H1 (cell line): ENCODE measurements around the gene MACROD1. TPM values are rescaled to one million over a fixed set of nuclear protein-coding genes. Genes with fewer than 3 reads are reported as not detected.

Experiments used
- CTCF ChIA-PET: fragments of 300-600 bp; sonication (Branson Sonifier 250); formaldehyde crosslinking; loops from one replicate; lab custom pipeline; 2021; ENCODE audit not compliant: partially characterized antibody; lab: Charles Lee
- POLR2A ChIA-PET: fragments of 300-600 bp; sonication (Branson Sonifier 250); formaldehyde crosslinking; loops from one replicate; lab custom pipeline; 2021; ENCODE audit warnings: inconsistent platforms; ENCODE audit not compliant: partially characterized antibody; lab: Charles Lee
- DNase-seq, 2 experiments: peaks; one replicate each; pipeline versions ENCODE4 v3.0.0 to v3.0.0-alpha.2; 2010 to 2022; ENCODE audit warnings: low spot score in 2 of 2, low read depth in 1 of 2, mixed read lengths in 1 of 2
- FAIRE-seq: peaks from 2 replicates; lab custom pipeline; 2011; peaks lifted over from hg19 to GRCh38; lab: Jason Lieb, UNC
- H2AFZ ChIP-seq: 2 replicates; pipeline ENCODE4 v1.8.1; 2012; ENCODE audit warnings: low read length, inconsistent platforms
- H2AK5ac ChIP-seq: 2 replicates; pipeline ENCODE4 v1.6.1; 2013; ENCODE audit warnings: low read depth, low read length
- H2BK120ac ChIP-seq: replicated peaks from 2 replicates; pipeline ENCODE3; 2013; ENCODE audit warnings: low read depth, low read length, inconsistent platforms
- H2BK12ac ChIP-seq: 2 replicates; pipeline ENCODE4 v1.6.1; 2013; ENCODE audit warnings: low read depth, low read length
- H2BK15ac ChIP-seq: 2 replicates; pipeline ENCODE4 v1.6.1; 2013; ENCODE audit warnings: low read length
- H2BK20ac ChIP-seq: 2 replicates; pipeline ENCODE4 v1.6.1; 2013; ENCODE audit warnings: low read length
- H2BK5ac ChIP-seq: 2 replicates; pipeline ENCODE4 v1.6.1; 2013; ENCODE audit warnings: low read depth, low read length
- H3K14ac ChIP-seq: 2 replicates; pipeline ENCODE4 v1.6.1; 2013; ENCODE audit warnings: inconsistent platforms; ENCODE audit not compliant: insufficient read length
- H3K18ac ChIP-seq: 2 replicates; pipeline ENCODE4 v1.6.1; 2013; ENCODE audit warnings: low read length; ENCODE audit errors: extremely low read depth
- H3K23ac ChIP-seq: 2 replicates; pipeline ENCODE4 v1.6.1; 2013; ENCODE audit warnings: inconsistent platforms; ENCODE audit not compliant: insufficient read length
- H3K23me2 ChIP-seq: 2 replicates; pipeline ENCODE4 v1.6.1; 2013; ENCODE audit warnings: low read depth, low read length
- H3K27ac ChIP-seq: 2 replicates; pipeline ENCODE4 v1.6.1; 2011; ENCODE audit warnings: low read depth, low read length, inconsistent platforms
- H3K27me3 ChIP-seq, 4 experiments: replicated peaks in 1 of 4; 1 replicate in 1 of 4; 2 replicates in 3 of 4; pipeline versions ENCODE4 v1.6.1 to v1.8.1; 2011 to 2013; ENCODE audit warnings: low read length in 3 of 4, mild to moderate bottlenecking in 3 of 4, inconsistent platforms in 2 of 4, mixed read lengths in 2 of 4, moderate library complexity in 1 of 4; ENCODE audit not compliant: control insufficient read depth in 3 of 4, insufficient read depth in 3 of 4; ENCODE audit errors: extremely low read depth in 1 of 4
- H3K36me3 ChIP-seq, 4 experiments: 2 replicates each; pipeline versions ENCODE4 v1.6.1 to v1.8.1; 2011 to 2013; ENCODE audit warnings: mild to moderate bottlenecking in 4 of 4, low read length in 3 of 4, moderate library complexity in 2 of 4, control low read depth in 1 of 4, inconsistent platforms in 1 of 4; ENCODE audit not compliant: insufficient read depth in 4 of 4, control insufficient read depth in 2 of 4
- H3K4ac ChIP-seq: replicated peaks from 2 replicates; pipeline ENCODE3; 2013; ENCODE audit warnings: low read length, low read depth, mixed read lengths, inconsistent platforms; ENCODE audit not compliant: insufficient read length
- H3K4me1 ChIP-seq, 4 experiments: replicated peaks in 1 of 4; 1 replicate in 1 of 4; 2 replicates in 3 of 4; pipeline versions ENCODE4 v1.6.1 to v1.8.1; 2011 to 2013; ENCODE audit warnings: low read length in 3 of 4, inconsistent platforms in 2 of 4, mixed read lengths in 1 of 4; ENCODE audit not compliant: insufficient read depth in 4 of 4, control insufficient read depth in 3 of 4
- H3K4me2 ChIP-seq, 2 experiments: 2 replicates each; pipeline versions ENCODE4 v1.6.1 to v1.8.1; 2011 to 2013; ENCODE audit warnings: low read depth in 2 of 2, low read length in 2 of 2, control low read depth in 1 of 2, inconsistent platforms in 1 of 2, mild to moderate bottlenecking in 1 of 2; ENCODE audit not compliant: insufficient read depth in 1 of 2
- H3K4me3 ChIP-seq, 4 experiments: fragments of 200-600, 300-600 bp in 1 of 4; sonication (generic), shearing (Covaris generic), sonication (Bioruptor Twin) in 1 of 4; 2 replicates each; pipeline versions ENCODE4 v1.5.1 to v1.8.1; 2011 to 2016; ENCODE audit warnings: low read length in 4 of 4, low read depth in 3 of 4, control low read depth in 2 of 4, inconsistent platforms in 2 of 4, mild to moderate bottlenecking in 2 of 4, mixed read lengths in 1 of 4, moderate library complexity in 1 of 4; ENCODE audit not compliant: insufficient read depth in 2 of 4; ENCODE audit errors: extremely low read depth in 1 of 4
- H3K56ac ChIP-seq: replicated peaks from 2 replicates; pipeline ENCODE3; 2013; ENCODE audit warnings: low read depth, mild to moderate bottlenecking, mixed read lengths, low read length, inconsistent platforms; ENCODE audit not compliant: insufficient read length
- H3K79me1 ChIP-seq: 2 replicates; pipeline ENCODE4 v1.6.1; 2013; ENCODE audit warnings: low read depth, low read length, control low read depth
- H3K79me2 ChIP-seq, 2 experiments: 2 replicates each; pipeline versions ENCODE4 v1.6.1 to v1.8.1; 2012 to 2013; ENCODE audit warnings: low read length in 2 of 2, mild to moderate bottlenecking in 2 of 2, inconsistent platforms in 1 of 2; ENCODE audit not compliant: insufficient read depth in 2 of 2, control insufficient read depth in 1 of 2
- H3K9ac ChIP-seq, 4 experiments: replicated peaks in 1 of 4; 1 replicate in 1 of 4; 2 replicates in 3 of 4; pipeline versions ENCODE4 v1.6.1 to v1.8.1; 2011 to 2013; ENCODE audit warnings: low read depth in 3 of 4, low read length in 3 of 4, control low read depth in 2 of 4, mild to moderate bottlenecking in 2 of 4, moderate library complexity in 2 of 4, inconsistent platforms in 1 of 4; ENCODE audit errors: extremely low read depth in 1 of 4
- H3K9me3 ChIP-seq, 2 experiments: 2 replicates each; pipeline versions ENCODE4 v1.6.1 to v1.8.1; 2012 to 2013; ENCODE audit warnings: mild to moderate bottlenecking in 2 of 2, moderate library complexity in 2 of 2, control low read depth in 1 of 2, inconsistent platforms in 1 of 2, low read depth in 1 of 2, low read length in 1 of 2, mixed read lengths in 1 of 2; ENCODE audit not compliant: insufficient read depth in 2 of 2
- H4K20me1 ChIP-seq, 2 experiments: replicated peaks in 1 of 2; 2 replicates each; pipeline versions ENCODE3 to v1.8.1; 2011 to 2013; ENCODE audit warnings: inconsistent platforms in 2 of 2, low read length in 2 of 2, mild to moderate bottlenecking in 1 of 2; ENCODE audit not compliant: insufficient read depth in 2 of 2, control insufficient read depth in 1 of 2
- H4K5ac ChIP-seq: 2 replicates; pipeline ENCODE4 v1.6.1; 2013; ENCODE audit warnings: low read length, low read depth, mixed read lengths, inconsistent platforms; ENCODE audit not compliant: insufficient read length
- H4K8ac ChIP-seq: 2 replicates; pipeline ENCODE4 v1.8.0; 2013; ENCODE audit warnings: mild to moderate bottlenecking, moderate library complexity, low read length, inconsistent platforms; ENCODE audit not compliant: insufficient read depth; ENCODE audit errors: extremely low read depth
- H4K91ac ChIP-seq: replicated peaks from 2 replicates; pipeline ENCODE3; 2013; ENCODE audit warnings: low read length, mixed read lengths, inconsistent platforms; ENCODE audit not compliant: insufficient read length
- BACH1 ChIP-seq: IDR thresholded peaks from 2 replicates; pipeline ENCODE4 v1.6.1; 2012; ENCODE audit warnings: low read length, improper control_type of control experiment
- CEBPB ChIP-seq: IDR thresholded peaks from 2 replicates; pipeline ENCODE4 v1.6.1; 2012; ENCODE audit warnings: low read depth, low read length
- FOSL1 ChIP-seq: IDR thresholded peaks from 2 replicates; pipeline ENCODE4 v1.6.1; 2011; ENCODE audit warnings: mild to moderate bottlenecking, low read depth, low read length, moderate library complexity; ENCODE audit not compliant: insufficient read depth
- HDAC2 ChIP-seq, 2 experiments: fragments of 300-600 bp in 1 of 2; sonication (generic) in 1 of 2; IDR thresholded peaks; 2 replicates each; pipeline ENCODE4 v1.6.1; 2011 to 2012; ENCODE audit warnings: low read depth in 2 of 2, low read length in 2 of 2, mild to moderate bottlenecking in 2 of 2, moderate library complexity in 2 of 2, borderline replicate concordance in 1 of 2, inconsistent platforms in 1 of 2
- MAFK ChIP-seq: IDR thresholded peaks from 2 replicates; pipeline ENCODE4 v1.6.1; 2012; ENCODE audit warnings: low read depth, mild to moderate bottlenecking, improper control_type of control experiment, low read length
- MAX ChIP-seq: IDR thresholded peaks from 2 replicates; pipeline ENCODE4 v1.6.1; 2012; ENCODE audit warnings: inconsistent platforms
- POLR2AphosphoS5 ChIP-seq: IDR thresholded peaks from 2 replicates; pipeline ENCODE4 v1.6.1; 2011; ENCODE audit warnings: low read depth, low read length
- RAD21 ChIP-seq, 2 experiments: IDR thresholded peaks in 1 of 2; conservative IDR thresholded peaks in 1 of 2; 2 replicates each; pipeline ENCODE4 v1.6.1; 2011; ENCODE audit warnings: low read depth in 2 of 2, low read length in 2 of 2, improper control_type of control experiment in 1 of 2, inconsistent platforms in 1 of 2, mild to moderate bottlenecking in 1 of 2, moderate library complexity in 1 of 2
- RXRA ChIP-seq: IDR thresholded peaks from 2 replicates; pipeline ENCODE4 v1.6.1; 2011; ENCODE audit warnings: low read depth, mild to moderate bottlenecking, low read length, moderate library complexity; ENCODE audit not compliant: insufficient read depth
- SIX5 ChIP-seq: IDR thresholded peaks from 2 replicates; pipeline ENCODE4 v1.6.1; 2011; ENCODE audit warnings: mild to moderate bottlenecking, low read depth, low read length
- SP4 ChIP-seq: IDR thresholded peaks from 2 replicates; pipeline ENCODE4 v1.6.1; 2012; ENCODE audit warnings: low read length, inconsistent platforms
- WGBS, 2 experiments: shearing (Covaris generic) in 1 of 2; methylation state at CpG; one replicate each; pipeline versions ENCODE4 v1.1.6 to v1.1.7; 2013 to 2015; ENCODE audit warnings: low lambda C conversion rate in 2 of 2, mixed read lengths in 2 of 2, inconsistent platforms in 1 of 2, low coverage in 1 of 2, missing lambda C conversion rate in 1 of 2; ENCODE audit not compliant: insufficient replicate concordance in 2 of 2, insufficient coverage in 1 of 2, insufficient read length in 1 of 2; ENCODE audit errors: extremely low coverage in 1 of 2, missing lambda C conversion rate in 1 of 2; 5-methylcytosine and 5-hydroxymethylcytosine counted together
- polyA plus RNA-seq, 7 experiments: library from polyadenylated mRNA; depleted of rRNA in 3 of 7; stranded (reverse) in 5 of 7; unstranded in 2 of 7; fragments of >200 nt in 5 of 7; fragments of 200-250 nt in 2 of 7; gene quantifications; 1 replicate in 5 of 7; 2 replicates in 1 of 7; 4 replicates in 1 of 7; pipeline versions ENCODE4 v1.2.1 to v1.2.3, GENCODE V29; 2011 to 2013; ENCODE audit warnings: missing spikeins in 2 of 7, mixed read lengths in 2 of 7
- total RNA-seq: library from RNA; stranded (reverse); fragmentation: NEBNext Ultra II Directional; extraction: Animal tissue kit (Norgen Biotek cat#: 25700); gene quantifications from 2 replicates; pipeline ENCODE4 v1.2.1, GENCODE V29; 2021

Gene MACROD1
- total and polyA plus RNA-seq, 2 of the 8 experiments (the other 6 are each of a cell fraction or from before 2014, with no cell fraction given) = 19.5 to 34.1 TPM

GRCh38 chr11:64041846-64042245 lies 124.1 kb downstream of the MACROD1 start:
- CTCF ChIA-PET = interaction anchor here (0.9 to 21.2 kb wide), 27 partner anchors 10 to 105 kb away, joined by 3 to 291 read pairs (median 7); no protein-coding TSS in a partner anchor
- H2BK5ac ChIP-seq = no peak overlapping the region
- no peak overlapping the region for H2BK15ac ChIP-seq
- no peak overlapping the region for H3K4me2 ChIP-seq
- H2BK20ac ChIP-seq = no peak overlapping the region
- no peak for FAIRE-seq
- H2AK5ac ChIP-seq = no peak overlapping the region
- H3K79me2 ChIP-seq = no peaks in the 10 kb centered on the region
- H3K27ac ChIP-seq = no peak overlapping the region
- DNase-seq = no peak
- POLR2A ChIA-PET = no interaction called here
- WGBS, 2 experiments = 89% methylated on average over 7 of the region's 9 CpGs; no CpG with 5 or more reads in 1 of the 2 experiments
- H3K18ac ChIP-seq = no peak overlapping the region; the same call in 1 of the 2 replicates
- H3K4me3 ChIP-seq = no peak overlapping the region
- no peaks in the 10 kb centered on the region for H3K36me3 ChIP-seq
- H3K9ac ChIP-seq = no peak overlapping the region
- H3K4me1 ChIP-seq = peaks cover 0 to 11% (median 5%) of the 10 kb centered on the region in 4 experiments; a peak in 5 of 7 replicates
- H3K27me3 ChIP-seq = peaks cover 35 to 92% (median 79%) of the 10 kb centered on the region in 4 experiments
- H4K8ac ChIP-seq = peak overlapping the region; percentile 36; the same call in 1 of the 2 replicates
- H2BK120ac ChIP-seq = no peak overlapping the region
- H4K5ac ChIP-seq = no peak overlapping the region
- no peak overlapping the region for H2BK12ac ChIP-seq
- peaks cover 12 to 36% of the 10 kb centered on the region in 2 experiments for H4K20me1 ChIP-seq
- no peak overlapping the region for H3K56ac ChIP-seq
- H4K91ac ChIP-seq = no peak overlapping the region
- peaks cover 2% of the 10 kb centered on the region; the same call in 1 of the 2 replicates for H3K79me1 ChIP-seq
- H2AFZ ChIP-seq = no peak overlapping the region
- H3K4ac ChIP-seq = no peak overlapping the region
- H3K23ac ChIP-seq = no peak overlapping the region
- H3K14ac ChIP-seq = no peak overlapping the region
- no peaks in the 10 kb centered on the region for H3K9me3 ChIP-seq
- peaks cover under 1% of the 10 kb centered on the region; the same call in 1 of the 2 replicates for H3K23me2 ChIP-seq
- TF ChIP-seq RAD21 (IDR thresholded peaks at IDR 0.05 in 1 of 2, conservative IDR thresholded peaks at IDR 0.05 in 1 of 2; ENCODE audit: low read depth in 2 of 2, low read length in 2 of 2) (no peak), MAFK (no peak), MAX (no peak), FOSL1 (no peak), SP4 (no peak), BACH1 (no peak), HDAC2 (IDR thresholded peaks at IDR 0.05; ENCODE audit: borderline replicate concordance in 1 of 2, low read depth in 2 of 2, low read length in 2 of 2) (no peak), POLR2AphosphoS5 (no peak), SIX5 (no peak), CEBPB (no peak), RXRA (no peak)
